ENCODE measurements around the gene SSTR3.

The SSTR3 gene

DNA sequence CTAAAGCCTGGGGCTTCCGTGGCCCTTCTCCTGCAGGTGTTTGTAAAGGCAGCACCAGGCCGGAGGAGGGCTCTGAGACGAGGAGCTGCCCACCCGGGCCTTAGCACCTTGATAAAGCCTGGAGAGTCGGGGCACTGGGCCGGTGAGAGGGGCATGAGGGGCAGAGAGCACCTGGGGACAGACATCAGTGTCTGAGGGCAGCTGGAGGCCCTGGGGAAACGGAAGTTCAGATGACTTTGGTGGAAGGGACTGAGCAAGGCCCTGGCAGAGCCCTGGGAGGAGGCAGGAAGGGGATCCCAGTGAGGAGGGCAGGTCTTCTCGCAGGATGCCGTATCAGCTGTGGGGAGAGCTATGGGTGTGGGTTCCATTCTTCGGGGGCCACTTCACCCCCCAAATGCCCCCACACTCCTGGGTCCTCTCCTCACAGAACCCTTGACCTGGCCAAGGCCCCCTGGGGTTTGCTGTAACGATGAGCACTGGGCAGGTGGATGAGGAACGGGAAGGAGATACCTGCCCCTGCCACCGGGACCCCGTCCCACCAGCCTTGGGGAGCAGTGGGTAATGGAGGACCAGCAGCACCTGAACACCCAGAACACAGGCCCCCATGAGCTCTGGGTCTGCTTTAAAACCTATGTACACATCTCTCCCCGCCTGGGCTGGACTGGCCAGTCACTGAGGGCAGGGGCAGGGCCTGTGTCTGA, 31.6 kb downstream of the SSTR3 start:
- TF ChIP-seq CTCF (IDR thresholded peaks at IDR 0.05; ENCODE audit: low read depth, low read length): no peak
- no peak overlapping the region for H3K4me3 ChIP-seq (ENCODE audit: low read depth, low read length)
- no peak for DNase-seq (ENCODE audit: low read depth, low spot score)
- in situ Hi-C loops (cut with HindIII; ENCODE audit: low sequenced_read_pairs): no loop called here

- no peak for DNase-seq (ENCODE audit: low read depth, low spot score)
- in situ Hi-C loops (cut with HindIII; ENCODE audit: low sequenced_read_pairs): no loop called here
- no peak overlapping the region for H3K4me3 ChIP-seq (ENCODE audit: low read depth, low read length)
- TF ChIP-seq CTCF (IDR thresholded peaks at IDR 0.05; ENCODE audit: low read depth, low read length): no peak
Measured at GRCh38 chr22:37179622-37180420, 32.5 kb downstream of the SSTR3 start.

- no peak for TF ChIP-seq CTCF (IDR thresholded peaks at IDR 0.05; ENCODE audit: low read depth, low read length)
- H3K4me3 ChIP-seq (ENCODE audit: low read depth, low read length): no peak overlapping the region
- no peak for DNase-seq (ENCODE audit: low read depth, low spot score)
- in situ Hi-C loops (cut with HindIII; ENCODE audit: low sequenced_read_pairs): no loop called here
Measured at GRCh38 chr22:37179126-37179470, 33.2 kb downstream of the SSTR3 start.

- no peak for DNase-seq (ENCODE audit: low read depth, low spot score)
- in situ Hi-C loops (cut with HindIII; ENCODE audit: low sequenced_read_pairs): no loop called here
Measured at GRCh38 chr22:37178350-37179125, 33.7 kb downstream of the SSTR3 start.

GRCh38 chr22:37177755-37178154, 34.5 kb downstream of the SSTR3 start:
- no peak for DNase-seq (ENCODE audit: low read depth, low spot score)
- no peak overlapping the region for H3K4me3 ChIP-seq (ENCODE audit: low read depth, low read length)
- TF ChIP-seq CTCF (IDR thresholded peaks at IDR 0.05; ENCODE audit: low read depth, low read length): no peak
- in situ Hi-C loops (cut with HindIII; ENCODE audit: low sequenced_read_pairs): no loop called here

More at GRCh38 chr22:37178350-37179125, 33.7 kb downstream of the SSTR3 start:
- TF ChIP-seq CTCF (IDR thresholded peaks at IDR 0.05; ENCODE audit: low read depth, low read length): no peak
- H3K4me3 ChIP-seq (ENCODE audit: low read depth, low read length): no peak overlapping the region

DNA sequence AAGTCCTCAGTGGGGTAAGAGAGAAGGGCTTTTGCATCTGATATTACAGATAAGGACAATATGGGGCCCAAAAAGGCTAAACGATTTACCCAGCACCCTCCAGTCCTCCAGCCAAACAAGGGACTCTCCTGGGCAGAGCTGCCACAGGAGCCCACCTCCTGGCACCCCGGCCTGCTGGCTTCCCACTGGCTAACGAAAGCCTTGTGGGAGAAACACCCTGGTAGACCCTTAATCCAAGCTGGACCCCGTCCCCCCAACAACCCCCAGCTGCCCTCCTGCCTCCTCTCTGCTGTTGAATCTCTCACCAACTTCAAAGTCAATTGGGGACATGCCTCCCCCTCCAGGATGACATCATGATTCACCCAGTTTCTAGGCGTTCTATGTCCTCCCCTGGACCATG, 35.1 kb downstream of the SSTR3 start:
- no peak for TF ChIP-seq CTCF (IDR thresholded peaks at IDR 0.05; ENCODE audit: low read depth, low read length)

More for the DNA sequence above, 35.1 kb downstream of the SSTR3 start:
- in situ Hi-C loops (cut with HindIII; ENCODE audit: low sequenced_read_pairs): no loop called here
- no peak for DNase-seq (ENCODE audit: low read depth, low spot score)
- no peak overlapping the region for H3K4me3 ChIP-seq (ENCODE audit: low read depth, low read length)

All from astrocyte of the spinal cord (primary cell).